Activated B cell treated with CpG ODN at 0.5 μM for 24 hours (primary cell): ENCODE data around the gene GABBR2. TPM values are rescaled to one million over a fixed set of nuclear protein-coding genes. Genes with fewer than 3 reads are reported as not detected.

Experiments used
- ATAC-seq: fragments of 200-7000 bp; cut with Tn5 transposase; one replicate; pipeline ENCODE4 v1.10.0; 2021; ENCODE audit warnings: low read depth, mild to moderate bottlenecking, moderate library complexity
- CTCF ChIA-PET: fragments of 350-600 bp; sonication (Branson Sonifier 250); formaldehyde crosslinking; loops from one replicate; lab custom pipeline; 2021; ENCODE audit warnings: antibody characterized with exemption; lab: Charles Lee
- POLR2A ChIA-PET: fragments of 350-600 bp; sonication (Branson Sonifier 250); formaldehyde crosslinking; loops from one replicate; lab custom pipeline; 2021; ENCODE audit warnings: antibody characterized with exemption; lab: Charles Lee
- DNase-seq: peaks from one replicate; pipeline ENCODE4 v3.0.0; 2022
- H3K27ac Mint-ChIP-seq: one replicate; pipeline ENCODE4 v1.8.0; 2020; ENCODE audit warnings: mixed read lengths
- H3K27me3 Mint-ChIP-seq: one replicate; pipeline ENCODE4 v1.8.0; 2021; ENCODE audit warnings: mixed read lengths
- H3K36me3 Mint-ChIP-seq: one replicate; pipeline ENCODE4 v1.8.0; 2021; ENCODE audit warnings: low read depth, mixed read lengths
- H3K4me1 Mint-ChIP-seq: one replicate; pipeline ENCODE4 v1.8.0; 2021; ENCODE audit warnings: mixed read lengths
- H3K4me3 Mint-ChIP-seq: one replicate; pipeline ENCODE4 v1.8.0; 2020; ENCODE audit warnings: mild to moderate bottlenecking, mixed read lengths
- H3K9me3 Mint-ChIP-seq: one replicate; pipeline ENCODE4 v1.8.0; 2020; ENCODE audit warnings: mixed read lengths
- intact Hi-C: fragments of 100-400 bp; cut with micrococcal nuclease; formaldehyde crosslinking; loops from one replicate; pipeline ENCODE4 v1.15.1; 2024
- total RNA-seq: library from RNA; stranded (reverse); gene quantifications from 2 replicates; pipeline ENCODE4 v1.2.3, GENCODE V29; 2022
- TF ChIP-seq, protein P1 (sequence below): fragments of 200-600 bp; IDR thresholded peaks from one replicate; pipeline ENCODE4 v1.8.0; 2022; ENCODE audit warnings: antibody characterized with exemption, mild to moderate bottlenecking

The GABBR2 gene
- total RNA-seq, 1 donor from 2014 or later = not detected

DNA sequence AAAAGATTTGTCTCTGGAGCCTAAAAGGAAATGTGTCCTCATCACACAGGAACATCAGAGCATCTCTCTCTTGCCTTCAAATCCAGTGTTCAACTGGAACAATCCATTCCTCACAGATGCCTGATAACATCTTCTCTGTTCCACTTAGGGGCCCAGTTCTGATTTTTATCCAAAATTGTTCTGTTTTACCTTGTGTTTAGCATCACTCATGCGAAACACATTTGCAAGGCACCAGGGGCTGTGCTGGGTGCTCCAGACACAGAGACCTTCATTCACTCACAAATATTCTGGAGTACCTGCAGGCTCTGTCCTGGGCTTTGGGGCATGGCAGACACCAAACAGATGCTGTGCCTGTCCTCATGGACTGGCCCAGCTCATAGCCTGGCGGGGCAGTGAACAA, 13.8 kb downstream of the GABBR2 start:
- no peak overlapping the region for H3K27ac Mint-ChIP-seq
- no peaks in the 10 kb centered on the region for H3K9me3 Mint-ChIP-seq

DNA sequence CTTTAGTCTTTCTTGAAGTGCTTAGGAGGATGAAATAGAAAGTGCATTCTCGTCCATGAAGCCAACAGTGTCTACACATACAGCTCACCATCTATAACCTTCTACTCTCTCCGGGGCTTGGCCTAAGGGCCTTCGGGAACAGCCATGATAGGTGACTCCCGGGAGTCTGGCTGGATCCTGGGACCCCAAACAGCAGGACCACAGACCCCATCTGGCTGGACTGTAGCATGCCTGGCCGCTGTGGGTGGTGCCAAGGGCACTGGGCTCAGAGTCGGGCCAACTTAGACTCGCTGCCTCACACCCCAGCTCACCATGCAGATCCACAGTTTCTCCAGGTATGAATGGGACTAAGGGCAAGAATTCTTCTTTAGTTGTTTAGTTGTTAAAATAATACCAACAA, 16.3 kb downstream of the GABBR2 start:
- ATAC-seq = no peak
- no peak for DNase-seq
- Mint-ChIP-seq H3K36me3 (no peaks in the 10 kb centered on the region), H3K27me3 (peaks cover 12% of the 10 kb centered on the region), H3K27ac (no peak overlapping the region), H3K4me1 (no peaks in the 10 kb centered on the region), H3K4me3 (no peak overlapping the region), H3K9me3 (no peaks in the 10 kb centered on the region)
- POLR2A ChIA-PET = no interaction called here
- intact Hi-C loops = no loop called here
- TF ChIP-seq, protein P1, sequence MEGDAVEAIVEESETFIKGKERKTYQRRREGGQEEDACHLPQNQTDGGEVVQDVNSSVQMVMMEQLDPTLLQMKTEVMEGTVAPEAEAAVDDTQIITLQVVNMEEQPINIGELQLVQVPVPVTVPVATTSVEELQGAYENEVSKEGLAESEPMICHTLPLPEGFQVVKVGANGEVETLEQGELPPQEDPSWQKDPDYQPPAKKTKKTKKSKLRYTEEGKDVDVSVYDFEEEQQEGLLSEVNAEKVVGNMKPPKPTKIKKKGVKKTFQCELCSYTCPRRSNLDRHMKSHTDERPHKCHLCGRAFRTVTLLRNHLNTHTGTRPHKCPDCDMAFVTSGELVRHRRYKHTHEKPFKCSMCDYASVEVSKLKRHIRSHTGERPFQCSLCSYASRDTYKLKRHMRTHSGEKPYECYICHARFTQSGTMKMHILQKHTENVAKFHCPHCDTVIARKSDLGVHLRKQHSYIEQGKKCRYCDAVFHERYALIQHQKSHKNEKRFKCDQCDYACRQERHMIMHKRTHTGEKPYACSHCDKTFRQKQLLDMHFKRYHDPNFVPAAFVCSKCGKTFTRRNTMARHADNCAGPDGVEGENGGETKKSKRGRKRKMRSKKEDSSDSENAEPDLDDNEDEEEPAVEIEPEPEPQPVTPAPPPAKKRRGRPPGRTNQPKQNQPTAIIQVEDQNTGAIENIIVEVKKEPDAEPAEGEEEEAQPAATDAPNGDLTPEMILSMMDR = no peak
- CTCF ChIA-PET = no interaction called here

More for the DNA sequence above, 13.8 kb downstream of the GABBR2 start:
- no peak for DNase-seq
- H3K4me1 Mint-ChIP-seq = no peaks in the 10 kb centered on the region
- ChIA-PET CTCF (no interaction called here), POLR2A (no interaction called here)
- no peak for ATAC-seq
- TF ChIP-seq, protein P1 = no peak
- no peaks in the 10 kb centered on the region for H3K36me3 Mint-ChIP-seq
- intact Hi-C loops = no loop called here
- H3K4me3 Mint-ChIP-seq = no peak overlapping the region
- H3K27me3 Mint-ChIP-seq = peaks cover 14% of the 10 kb centered on the region

DNA sequence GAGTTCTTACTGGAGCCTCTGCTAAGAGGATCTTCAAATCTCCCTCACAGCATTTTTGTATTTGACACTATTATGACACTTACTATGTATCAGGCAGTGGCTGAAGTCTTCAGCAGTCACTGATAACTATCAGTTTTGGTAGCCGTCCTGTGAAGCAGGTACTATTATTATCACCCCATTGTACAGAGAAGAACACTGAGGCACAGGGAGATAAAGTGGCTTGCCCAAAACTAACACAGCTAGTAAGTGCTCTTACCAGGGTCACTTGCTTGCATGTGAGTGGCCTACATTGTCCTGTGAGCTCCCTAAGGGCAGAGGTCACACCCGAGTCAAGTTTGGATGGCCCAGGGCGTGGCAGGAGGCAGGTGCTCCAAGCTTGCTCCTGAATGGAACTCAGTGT, 16.8 kb downstream of the GABBR2 start:
- CTCF ChIA-PET = no interaction called here
- Mint-ChIP-seq H3K36me3 (no peaks in the 10 kb centered on the region), H3K4me1 (no peaks in the 10 kb centered on the region), H3K9me3 (no peaks in the 10 kb centered on the region), H3K27me3 (peaks cover 12% of the 10 kb centered on the region), H3K4me3 (no peak overlapping the region), H3K27ac (no peak overlapping the region)
- TF ChIP-seq, protein P1 = no peak
- POLR2A ChIA-PET = no interaction called here
- no peak for ATAC-seq
- no peak for DNase-seq
- intact Hi-C loops = no loop called here

DNA sequence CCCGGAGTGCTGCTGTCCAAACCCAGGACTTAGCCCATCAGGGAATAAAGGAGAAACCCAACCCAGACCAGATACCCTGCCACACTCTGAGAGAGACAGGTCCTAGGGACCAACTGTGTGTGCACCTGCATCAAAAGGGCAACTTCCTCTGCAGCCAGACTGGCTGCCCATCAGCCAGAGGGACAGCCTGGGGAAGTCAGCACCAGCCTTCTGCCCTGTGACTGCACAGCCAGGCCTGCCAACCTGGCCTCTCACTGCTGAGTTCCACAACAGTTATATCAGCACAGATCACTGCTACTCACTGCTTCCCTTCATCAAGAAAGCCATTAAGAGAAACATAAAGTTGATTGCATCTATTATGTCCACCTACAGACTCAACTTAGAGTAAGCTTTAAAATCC, 18.0 kb downstream of the GABBR2 start:
- intact Hi-C loops = no loop called here
- TF ChIP-seq, protein P1 = no peak
- Mint-ChIP-seq H3K27me3 (peaks cover 9% of the 10 kb centered on the region), H3K4me3 (no peak overlapping the region), H3K9me3 (no peaks in the 10 kb centered on the region), H3K4me1 (no peaks in the 10 kb centered on the region), H3K27ac (no peak overlapping the region), H3K36me3 (no peaks in the 10 kb centered on the region)
- DNase-seq (no peak), ATAC-seq (no peak)
- CTCF ChIA-PET = no interaction called here
- POLR2A ChIA-PET = no interaction called here

DNA sequence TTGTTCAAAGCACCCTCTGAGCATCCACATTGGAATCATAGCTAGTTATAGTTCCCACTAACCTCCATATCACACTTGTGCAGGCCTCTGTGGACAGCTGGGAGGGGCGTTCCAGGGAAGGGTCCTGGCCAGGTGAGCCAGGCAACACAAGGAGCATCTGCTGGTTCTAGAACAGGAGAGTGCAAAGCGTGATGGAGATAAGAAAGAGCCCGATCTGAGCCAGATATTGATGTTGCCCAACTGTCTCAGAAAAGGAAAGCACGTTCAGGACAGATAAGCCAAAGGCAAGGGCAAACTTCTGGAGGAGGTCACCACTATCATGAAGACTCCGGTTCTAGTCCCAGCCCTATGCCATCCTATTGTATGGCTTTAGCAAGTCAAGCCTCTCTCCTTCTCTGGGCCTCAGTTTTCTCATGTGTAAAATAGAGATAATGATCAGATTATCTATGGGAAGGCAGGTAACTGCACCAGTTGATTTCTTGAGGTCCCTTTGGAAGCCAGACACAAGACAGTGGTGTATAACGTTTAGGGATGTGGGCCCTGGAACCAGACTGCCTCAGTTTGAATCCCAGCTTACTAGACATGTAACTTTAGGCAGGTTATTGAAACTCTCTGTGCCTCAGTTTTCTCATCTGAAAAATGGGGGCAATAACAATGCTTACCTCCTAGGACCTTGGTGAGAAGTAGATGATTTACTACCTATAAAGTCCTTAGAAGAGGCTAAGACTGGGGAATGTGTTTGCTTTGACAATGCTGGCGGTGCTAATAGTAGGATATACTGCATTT, 19.8 kb downstream of the GABBR2 start:
- Mint-ChIP-seq H3K4me3 (no peak overlapping the region), H3K9me3 (no peaks in the 10 kb centered on the region), H3K27me3 (peaks cover 7% of the 10 kb centered on the region), H3K36me3 (no peaks in the 10 kb centered on the region), H3K4me1 (no peaks in the 10 kb centered on the region), H3K27ac (no peak overlapping the region)
- ChIA-PET CTCF (no interaction called here), POLR2A (no interaction called here)
- intact Hi-C loops = no loop called here
- DNase-seq = no peak
- TF ChIP-seq, protein P1 = no peak
- ATAC-seq = no peak
